Activated T-helper 1 cell treated with anti-CD3 and anti-CD28 coated beads, Interleukin-12 subunit alpha, Interleukin-12 subunit beta, Interleukin-2, Interleukin-4 antibody, amounts not matched to agents 30 ng/mL and 10 ng/mL and 1 ng/mL, durations not matched to agents 14 hours and 24 hours and 36 hours (primary cell): ENCODE results near the gene WDR75. TPM values are rescaled to one million over a fixed set of nuclear protein-coding genes. Genes with fewer than 3 reads are reported as not detected.

Experiments
- DNase-seq: peaks from one replicate; pipeline ENCODE4 v3.0.0; 2021; ENCODE audit warnings: low spot score
- H3K27ac Mint-ChIP-seq: one replicate; pipeline ENCODE4 v1.8.0; 2021; ENCODE audit warnings: mild to moderate bottlenecking, mixed read lengths
- H3K27me3 Mint-ChIP-seq: one replicate; pipeline ENCODE4 v1.8.0; 2022; ENCODE audit warnings: mild to moderate bottlenecking, moderate library complexity, mixed read lengths; ENCODE audit not compliant: insufficient read depth
- H3K36me3 Mint-ChIP-seq: one replicate; pipeline ENCODE4 v1.8.0; 2021; ENCODE audit warnings: low read depth, mixed read lengths
- H3K4me1 Mint-ChIP-seq: one replicate; pipeline ENCODE4 v1.8.0; 2021; ENCODE audit warnings: low read depth, mixed read lengths
- H3K4me3 Mint-ChIP-seq: one replicate; pipeline ENCODE4 v1.8.0; 2021; ENCODE audit warnings: mild to moderate bottlenecking, moderate library complexity, mixed read lengths
- H3K9me3 Mint-ChIP-seq: one replicate; pipeline ENCODE4 v1.8.0; 2021; ENCODE audit warnings: mixed read lengths
- intact Hi-C: fragments of 100-400 bp; cut with micrococcal nuclease; formaldehyde crosslinking; loops from one replicate; pipeline ENCODE4 v1.15.1; 2024
- total RNA-seq: library from RNA; stranded (reverse); gene quantifications from 2 replicates; pipeline ENCODE4 v1.2.3, GENCODE V29; 2022

WDR75 gene
- 108 and 112 TPM in 2 replicates for total RNA-seq

- H3K27me3 Mint-ChIP-seq, result peaks cover 3% of the 10 kb centered on the region
- H3K4me1 Mint-ChIP-seq, result peaks cover 8% of the 10 kb centered on the region
- no peak within 1 kb of the TSS for H3K4me3 Mint-ChIP-seq
- intact Hi-C loops, result loop anchor here (1.0 to 10.0 kb wide), 12 partner anchors 139 to 1856 kb away; partner anchors contain the start of genes ASNSD1, GLS, MFSD6 and NEMP2
- DNase-seq, result peak; percentile 89
- peak within 1 kb of the TSS; percentile 99 for H3K27ac Mint-ChIP-seq
- no peaks in the 10 kb centered on the region for H3K9me3 Mint-ChIP-seq
- peaks cover 2% of the 10 kb centered on the region for H3K36me3 Mint-ChIP-seq
Observed at GRCh38 chr2:189440947-189441708, at the start of gene WDR75. TSS of gene WDR75 (plus strand) at chr2:189441474. CDS start at chr2:189441493, 19 bp downstream.

- Mint-ChIP-seq H3K9me3 (no peaks in the 10 kb centered on the region), H3K27ac (no peak overlapping the region), H3K4me1 (no peaks in the 10 kb centered on the region), H3K27me3 (no peaks in the 10 kb centered on the region), H3K4me3 (no peak overlapping the region), H3K36me3 (no peaks in the 10 kb centered on the region)
- intact Hi-C loops, result no loop called here
- DNase-seq, result no peak
Observed at GRCh38 chr2:189393440-189394111, 47.7 kb upstream of the WDR75 start.

- Mint-ChIP-seq H3K9me3 (no peaks in the 10 kb centered on the region), H3K4me3 (no peak overlapping the region), H3K4me1 (no peaks in the 10 kb centered on the region), H3K36me3 (no peaks in the 10 kb centered on the region), H3K27me3 (no peaks in the 10 kb centered on the region), H3K27ac (no peak overlapping the region)
- DNase-seq, result no peak
- intact Hi-C loops, result no loop called here
Observed at GRCh38 chr2:189394525-189394924, 46.7 kb upstream of the WDR75 start.

- Mint-ChIP-seq H3K27ac (no peak overlapping the region), H3K9me3 (no peaks in the 10 kb centered on the region), H3K36me3 (no peaks in the 10 kb centered on the region), H3K27me3 (peaks cover 2% of the 10 kb centered on the region), H3K4me1 (peaks cover 7% of the 10 kb centered on the region), H3K4me3 (no peak overlapping the region)
- no peak for DNase-seq
- intact Hi-C loops, result no loop called here
Observed at GRCh38 chr2:189402932-189403331, 38.3 kb upstream of the WDR75 start.

- Mint-ChIP-seq H3K4me3 (no peak overlapping the region), H3K9me3 (no peaks in the 10 kb centered on the region)
- intact Hi-C loops, result no loop called here
Observed at GRCh38 chr2:189406586-189407233, 34.6 kb upstream of the WDR75 start.

DNA sequence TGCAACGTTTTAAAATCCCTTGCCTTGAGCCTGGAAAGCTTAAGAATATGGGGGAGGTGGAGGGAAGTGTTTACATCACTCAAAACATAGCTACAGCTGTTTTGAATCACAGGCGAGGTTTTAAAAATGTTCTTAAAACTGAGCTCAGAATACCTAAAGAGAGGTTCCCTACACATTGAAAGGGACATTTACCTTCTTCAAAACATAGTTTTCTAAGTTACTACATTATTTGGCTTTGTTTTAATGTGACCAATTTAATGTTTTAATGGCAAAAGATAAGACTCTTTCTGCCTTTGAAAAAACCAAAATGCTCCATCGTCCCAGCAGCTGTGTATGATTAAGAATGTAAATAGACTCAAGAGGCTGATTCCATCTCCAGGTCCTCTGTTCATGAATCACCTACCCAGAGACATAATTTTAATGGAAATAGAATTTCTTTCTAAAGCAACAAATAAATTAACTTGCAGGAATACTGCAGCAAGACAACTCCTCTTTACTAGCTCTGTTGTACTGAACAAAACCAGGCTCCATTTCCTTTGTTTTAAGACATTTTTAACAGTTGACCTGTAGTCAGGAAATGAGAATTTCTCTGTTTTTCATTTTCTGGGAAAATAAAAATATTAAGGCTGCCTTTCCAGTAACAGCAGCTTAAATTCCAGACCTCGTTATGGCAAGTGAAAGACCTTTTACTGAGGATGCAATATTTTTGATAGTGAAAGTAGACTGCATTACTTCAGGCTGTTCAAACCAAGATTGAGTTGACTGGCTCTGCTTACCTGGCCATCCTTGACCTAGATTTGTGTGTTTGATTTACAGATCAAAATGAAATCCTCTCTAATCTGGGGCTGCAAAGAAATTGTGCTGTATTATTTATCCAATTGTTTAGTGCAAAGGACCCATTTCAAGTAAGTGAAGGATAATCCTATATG is 33.7 kb upstream of the WDR75 start:
- no peaks in the 10 kb centered on the region for H3K36me3 Mint-ChIP-seq
- H3K4me3 Mint-ChIP-seq, result no peak overlapping the region
- DNase-seq, result no peak
- no peaks in the 10 kb centered on the region for H3K27me3 Mint-ChIP-seq
- intact Hi-C loops, result no loop called here
- no peaks in the 10 kb centered on the region for H3K9me3 Mint-ChIP-seq
- H3K27ac Mint-ChIP-seq, result no peak overlapping the region
- peaks cover 11% of the 10 kb centered on the region for H3K4me1 Mint-ChIP-seq

More at GRCh38 chr2:189406586-189407233, 34.6 kb upstream of the WDR75 start:
- peaks cover 11% of the 10 kb centered on the region for H3K4me1 Mint-ChIP-seq
- no peaks in the 10 kb centered on the region for H3K27me3 Mint-ChIP-seq
- H3K27ac Mint-ChIP-seq, result no peak overlapping the region
- H3K36me3 Mint-ChIP-seq, result no peaks in the 10 kb centered on the region
- no peak for DNase-seq

DNA sequence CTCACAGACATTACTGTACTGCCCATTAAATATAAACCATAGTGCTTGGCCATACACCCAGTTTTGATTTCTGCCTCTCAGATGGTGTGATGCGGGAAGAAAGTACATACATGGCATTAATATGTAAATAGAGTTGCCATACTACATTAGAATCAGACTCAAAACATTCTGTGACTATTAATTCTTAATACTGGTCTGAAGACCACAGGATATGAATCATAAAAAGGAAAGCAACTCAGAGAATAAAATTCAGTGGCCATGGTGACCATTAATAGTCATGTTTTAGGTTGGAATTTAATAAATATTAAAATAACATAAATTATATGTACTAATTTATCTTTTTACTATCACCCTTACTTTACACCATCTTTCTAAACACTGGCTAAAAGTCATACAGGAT is 33.0 kb upstream of the WDR75 start:
- no peak overlapping the region for H3K27ac Mint-ChIP-seq

GRCh38 chr2:189409131-189409530 is 32.1 kb upstream of the WDR75 start:
- no peaks in the 10 kb centered on the region for H3K9me3 Mint-ChIP-seq
- intact Hi-C loops, result no loop called here
- DNase-seq, result no peak
- H3K27ac Mint-ChIP-seq, result no peak overlapping the region
- H3K36me3 Mint-ChIP-seq, result no peaks in the 10 kb centered on the region
- peaks cover 11% of the 10 kb centered on the region for H3K4me1 Mint-ChIP-seq
- H3K4me3 Mint-ChIP-seq, result no peak overlapping the region
- no peaks in the 10 kb centered on the region for H3K27me3 Mint-ChIP-seq

More for the DNA sequence above, 33.0 kb upstream of the WDR75 start:
- Mint-ChIP-seq H3K4me3 (no peak overlapping the region), H3K27me3 (no peaks in the 10 kb centered on the region), H3K36me3 (no peaks in the 10 kb centered on the region), H3K9me3 (no peaks in the 10 kb centered on the region), H3K4me1 (peaks cover 11% of the 10 kb centered on the region)
- intact Hi-C loops, result no loop called here
- DNase-seq, result no peak

- H3K27ac Mint-ChIP-seq, result no peak overlapping the region
- H3K4me1 Mint-ChIP-seq, result peaks cover 11% of the 10 kb centered on the region
Observed at GRCh38 chr2:189409647-189410046, 31.6 kb upstream of the WDR75 start.

GRCh38 chr2:189411860-189412259 is 29.4 kb upstream of the WDR75 start:
- intact Hi-C loops, result loop anchor here (1.0 kb wide), 4 partner anchors 124 to 888 kb away; no protein-coding TSS in a partner anchor
- Mint-ChIP-seq H3K27me3 (no peaks in the 10 kb centered on the region), H3K27ac (no peak overlapping the region), H3K4me3 (no peak overlapping the region), H3K4me1 (peaks cover 11% of the 10 kb centered on the region), H3K36me3 (no peaks in the 10 kb centered on the region), H3K9me3 (no peaks in the 10 kb centered on the region)
- DNase-seq, result no peak

More at GRCh38 chr2:189409647-189410046, 31.6 kb upstream of the WDR75 start:
- no peaks in the 10 kb centered on the region for H3K9me3 Mint-ChIP-seq
- no peaks in the 10 kb centered on the region for H3K36me3 Mint-ChIP-seq
- DNase-seq, result no peak
- H3K27me3 Mint-ChIP-seq, result no peaks in the 10 kb centered on the region
- intact Hi-C loops, result no loop called here
- H3K4me3 Mint-ChIP-seq, result no peak overlapping the region

- Mint-ChIP-seq H3K4me1 (peaks cover 9% of the 10 kb centered on the region), H3K27ac (no peak overlapping the region), H3K9me3 (no peaks in the 10 kb centered on the region), H3K4me3 (no peak overlapping the region), H3K27me3 (no peaks in the 10 kb centered on the region), H3K36me3 (no peaks in the 10 kb centered on the region)
- peak; percentile 14 for DNase-seq
- intact Hi-C loops, result loop anchor here (1.0 kb wide), 4 partner anchors 124 to 888 kb away; no protein-coding TSS in a partner anchor
Observed at GRCh38 chr2:189412330-189412953, 28.8 kb upstream of the WDR75 start.

GRCh38 chr2:189413249-189413648 is 28.0 kb upstream of the WDR75 start:
- Mint-ChIP-seq H3K36me3 (no peaks in the 10 kb centered on the region), H3K4me3 (no peak overlapping the region), H3K9me3 (no peaks in the 10 kb centered on the region), H3K27ac (no peak overlapping the region), H3K27me3 (no peaks in the 10 kb centered on the region), H3K4me1 (peaks cover under 1% of the 10 kb centered on the region)
- no peak for DNase-seq
- intact Hi-C loops, result no loop called here
